GM23338 (cell line): ENCODE data around the gene MAOA. TPM values are rescaled to one million over a fixed set of nuclear protein-coding genes. Genes with fewer than 3 reads are reported as not detected.

Experiments
- ATAC-seq: fragments of 200-7000 bp; cut with Tn5 transposase; 3 replicates; pipeline ENCODE4 v1.9.1; 2020
- DNase-seq: peaks from one replicate; pipeline ENCODE4 v3.0.0-alpha.2; 2015; ENCODE audit warnings: low spot score
- H2AFZ ChIP-seq: fragments of 200-600 bp; sonication (generic); 2 replicates; pipeline ENCODE4 v1.8.0; 2016; ENCODE audit warnings: antibody characterized with exemption, mild to moderate bottlenecking, moderate library complexity
- H3F3A ChIP-seq: fragments of 200-600 bp; sonication (generic); replicated peaks from 2 replicates; pipeline ENCODE4 v1.8.0; 2017; ENCODE audit warnings: antibody characterized with exemption, mixed run types, low read depth
- H3K27ac ChIP-seq: fragments of 200-600 bp; sonication (generic); 2 replicates; pipeline ENCODE4 v1.6.1; 2016; ENCODE audit warnings: low read depth
- H3K27me3 ChIP-seq: fragments of 200-600 bp; sonication (generic); 2 replicates; pipeline ENCODE4 v1.8.0; 2016; ENCODE audit warnings: mild to moderate bottlenecking, mixed run types, moderate library complexity; ENCODE audit not compliant: insufficient read depth
- H3K36me3 ChIP-seq: fragments of 200-600 bp; sonication (generic); 2 replicates; pipeline ENCODE4 v1.8.0; 2016; ENCODE audit warnings: mild to moderate bottlenecking; ENCODE audit not compliant: insufficient read depth
- H3K4me1 ChIP-seq: fragments of 200-600 bp; sonication (generic); 2 replicates; pipeline ENCODE4 v1.8.0; 2016; ENCODE audit warnings: mild to moderate bottlenecking, moderate library complexity; ENCODE audit not compliant: insufficient read depth
- H3K4me2 ChIP-seq: fragments of 200-600 bp; sonication (generic); 2 replicates; pipeline ENCODE4 v1.7.1; 2017; ENCODE audit warnings: mixed run types
- H3K4me3 ChIP-seq: fragments of 200-600 bp; sonication (generic); 2 replicates; pipeline ENCODE4 v1.6.1; 2016; ENCODE audit warnings: mixed run types
- H3K79me2 ChIP-seq: fragments of 200-600 bp; sonication (generic); replicated peaks from 2 replicates; pipeline ENCODE4 v1.8.0; 2017; ENCODE audit warnings: mild to moderate bottlenecking; ENCODE audit not compliant: insufficient read depth
- H3K9me2 ChIP-seq: fragments of 200-600 bp; sonication (generic); 2 replicates; pipeline ENCODE4 v1.8.0; 2017; ENCODE audit not compliant: insufficient read depth
- H4K20me1 ChIP-seq: fragments of 200-600 bp; sonication (generic); replicated peaks from 2 replicates; pipeline ENCODE4 v1.8.0; 2017; ENCODE audit warnings: mild to moderate bottlenecking; ENCODE audit not compliant: insufficient read depth
- H3K27ac Mint-ChIP-seq: 2 replicates; pipeline ENCODE4 v1.8.0; 2020; ENCODE audit warnings: inconsistent platforms, mild to moderate bottlenecking, moderate library complexity, mixed read lengths
- H3K27me3 Mint-ChIP-seq: 3 replicates; pipeline ENCODE4 v1.8.0; 2022; ENCODE audit warnings: low read depth, mild to moderate bottlenecking, moderate library complexity, mixed read lengths, inconsistent platforms; ENCODE audit not compliant: insufficient read depth, poor library complexity
- H3K36me3 Mint-ChIP-seq: 3 replicates; pipeline ENCODE4 v1.8.0; 2021; ENCODE audit warnings: low read depth, mild to moderate bottlenecking, inconsistent platforms, moderate library complexity, mixed read lengths
- H3K4me1 Mint-ChIP-seq: 3 replicates; pipeline ENCODE4 v1.8.0; 2020; ENCODE audit warnings: mild to moderate bottlenecking, inconsistent platforms, mixed read lengths
- H3K4me3 Mint-ChIP-seq: 3 replicates; pipeline ENCODE4 v1.8.0; 2021; ENCODE audit warnings: moderate library complexity, mild to moderate bottlenecking, inconsistent platforms, mixed read lengths
- H3K9me3 Mint-ChIP-seq: 3 replicates; pipeline ENCODE4 v1.8.0; 2020; ENCODE audit warnings: moderate library complexity, mild to moderate bottlenecking, inconsistent platforms, mixed read lengths
- CREB1 ChIP-seq: fragments of 250-450 bp; sonication (Bioruptor Pico); IDR thresholded peaks from 2 replicates; pipeline ENCODE4 v1.5.0; 2020; ENCODE audit warnings: low read depth, mild to moderate bottlenecking, moderate library complexity
- EZH2 ChIP-seq: fragments of 200-600 bp; sonication (generic); IDR thresholded peaks from one replicate; pipeline ENCODE4 v1.8.0; 2017; ENCODE audit warnings: antibody characterized with exemption, mild to moderate bottlenecking, low read depth; ENCODE audit not compliant: unreplicated experiment
- EZH2phosphoT487 ChIP-seq: fragments of 200-600 bp; sonication (generic); IDR thresholded peaks from one replicate; pipeline ENCODE4 v1.8.1; 2018; ENCODE audit warnings: antibody characterized with exemption; ENCODE audit not compliant: unreplicated experiment
- JUNB ChIP-seq: IDR thresholded peaks from one replicate; pipeline ENCODE4 v1.6.1; 2016; ENCODE audit warnings: antibody characterized with exemption; ENCODE audit not compliant: unreplicated experiment
- NANOG ChIP-seq: IDR thresholded peaks from 2 replicates; pipeline ENCODE4 v1.6.1; 2016; ENCODE audit warnings: antibody characterized with exemption, borderline replicate concordance
- POLR2AphosphoS5 ChIP-seq: IDR thresholded peaks from 2 replicates; pipeline ENCODE4 v1.6.1; 2016; ENCODE audit warnings: antibody characterized with exemption, low read depth
- STAT1 ChIP-seq: IDR thresholded peaks from one replicate; pipeline ENCODE4 v1.6.1; 2016; ENCODE audit warnings: antibody characterized with exemption; ENCODE audit not compliant: unreplicated experiment
- ZNF114 ChIP-seq: fragments of 250-450 bp; sonication (Bioruptor Pico); IDR thresholded peaks from 2 replicates; pipeline ENCODE4 v1.5.0; 2020; ENCODE audit warnings: mild to moderate bottlenecking, moderate library complexity
- ZNF331 ChIP-seq: fragments of 250-450 bp; sonication (Bioruptor Pico); IDR thresholded peaks from 2 replicates; pipeline ENCODE4 v1.5.0; 2020; ENCODE audit warnings: low read depth, mild to moderate bottlenecking, moderate library complexity
- polyA plus RNA-seq: library from polyadenylated mRNA; unstranded; fragments of >200 nt; fragmentation: Nextera tagmentation; extraction: Ambion mirVana; gene quantifications from 2 replicates; pipeline ENCODE4 v1.2.1, GENCODE V29; 2016
- total RNA-seq: library from RNA; depleted of rRNA; stranded (reverse); fragments of >200 nt; shearing (Covaris generic); gene quantifications from 2 replicates; pipeline ENCODE4 v1.2.3, GENCODE V29; 2014
- TF ChIP-seq, protein P1 (sequence below), 2 experiments: fragments of 200-600 bp in 1 of 2; sonication (generic) in 1 of 2; conservative IDR thresholded peaks; 2 replicates each; pipeline versions ENCODE4 v1.5.1 to v1.6.1; 2016 to 2017; ENCODE audit warnings: antibody characterized with exemption in 2 of 2, low read depth in 2 of 2, mild to moderate bottlenecking in 2 of 2, moderate library complexity in 1 of 2
- TF ChIP-seq, protein P2 (sequence below): fragments of 250-450 bp; sonication (Bioruptor Pico); IDR thresholded peaks from 2 replicates; pipeline ENCODE4 v1.5.0; 2020; ENCODE audit warnings: mild to moderate bottlenecking, moderate library complexity
- TF ChIP-seq, protein P3 (sequence below): IDR thresholded peaks from 2 replicates; pipeline ENCODE4 v1.6.1; 2016; ENCODE audit warnings: antibody characterized with exemption
- TF ChIP-seq, protein P4 (sequence below): IDR thresholded peaks from one replicate; pipeline ENCODE4 v1.6.1; 2018; ENCODE audit warnings: antibody characterized with exemption; ENCODE audit not compliant: unreplicated experiment

The MAOA gene
- total and polyA plus RNA-seq, 2 experiments from 2014 or later, result 3.2 to 5.2 TPM

- Mint-ChIP-seq H3K36me3 (no peaks in the 10 kb centered on the region), H3K9me3 (no peaks in the 10 kb centered on the region), H3K27ac (0 out of 2 replicates have a peak overlapping the region, but pooled peaks have one; percentile 21), H3K27me3 (no peaks in the 10 kb centered on the region), H3K4me1 (peaks cover 6% of the 10 kb centered on the region; the same call in 2 of the 3 replicates), H3K4me3 (no peak overlapping the region)
- Histone ChIP-seq H3K79me2 (no peaks in the 10 kb centered on the region), H3K27me3 (no peaks in the 10 kb centered on the region), H3F3A (no peaks in the 10 kb centered on the region), H3K36me3 (no peaks in the 10 kb centered on the region), H2AFZ (no peak overlapping the region), H3K4me1 (no peaks in the 10 kb centered on the region), H3K9me2 (no peaks in the 10 kb centered on the region), H3K27ac (no peak overlapping the region), H3K4me2 (no peak overlapping the region), H4K20me1 (no peaks in the 10 kb centered on the region), H3K4me3 (no peak overlapping the region)
- no peak for ATAC-seq
- no peak for DNase-seq
- TF ChIP-seq JUNB, result no peak
- TF ChIP-seq, protein P1, sequence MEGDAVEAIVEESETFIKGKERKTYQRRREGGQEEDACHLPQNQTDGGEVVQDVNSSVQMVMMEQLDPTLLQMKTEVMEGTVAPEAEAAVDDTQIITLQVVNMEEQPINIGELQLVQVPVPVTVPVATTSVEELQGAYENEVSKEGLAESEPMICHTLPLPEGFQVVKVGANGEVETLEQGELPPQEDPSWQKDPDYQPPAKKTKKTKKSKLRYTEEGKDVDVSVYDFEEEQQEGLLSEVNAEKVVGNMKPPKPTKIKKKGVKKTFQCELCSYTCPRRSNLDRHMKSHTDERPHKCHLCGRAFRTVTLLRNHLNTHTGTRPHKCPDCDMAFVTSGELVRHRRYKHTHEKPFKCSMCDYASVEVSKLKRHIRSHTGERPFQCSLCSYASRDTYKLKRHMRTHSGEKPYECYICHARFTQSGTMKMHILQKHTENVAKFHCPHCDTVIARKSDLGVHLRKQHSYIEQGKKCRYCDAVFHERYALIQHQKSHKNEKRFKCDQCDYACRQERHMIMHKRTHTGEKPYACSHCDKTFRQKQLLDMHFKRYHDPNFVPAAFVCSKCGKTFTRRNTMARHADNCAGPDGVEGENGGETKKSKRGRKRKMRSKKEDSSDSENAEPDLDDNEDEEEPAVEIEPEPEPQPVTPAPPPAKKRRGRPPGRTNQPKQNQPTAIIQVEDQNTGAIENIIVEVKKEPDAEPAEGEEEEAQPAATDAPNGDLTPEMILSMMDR (conservative IDR thresholded peaks at IDR 0.05; ENCODE audit: low read depth in 2 of 2), result no peak
- TF ChIP-seq, protein P2, sequence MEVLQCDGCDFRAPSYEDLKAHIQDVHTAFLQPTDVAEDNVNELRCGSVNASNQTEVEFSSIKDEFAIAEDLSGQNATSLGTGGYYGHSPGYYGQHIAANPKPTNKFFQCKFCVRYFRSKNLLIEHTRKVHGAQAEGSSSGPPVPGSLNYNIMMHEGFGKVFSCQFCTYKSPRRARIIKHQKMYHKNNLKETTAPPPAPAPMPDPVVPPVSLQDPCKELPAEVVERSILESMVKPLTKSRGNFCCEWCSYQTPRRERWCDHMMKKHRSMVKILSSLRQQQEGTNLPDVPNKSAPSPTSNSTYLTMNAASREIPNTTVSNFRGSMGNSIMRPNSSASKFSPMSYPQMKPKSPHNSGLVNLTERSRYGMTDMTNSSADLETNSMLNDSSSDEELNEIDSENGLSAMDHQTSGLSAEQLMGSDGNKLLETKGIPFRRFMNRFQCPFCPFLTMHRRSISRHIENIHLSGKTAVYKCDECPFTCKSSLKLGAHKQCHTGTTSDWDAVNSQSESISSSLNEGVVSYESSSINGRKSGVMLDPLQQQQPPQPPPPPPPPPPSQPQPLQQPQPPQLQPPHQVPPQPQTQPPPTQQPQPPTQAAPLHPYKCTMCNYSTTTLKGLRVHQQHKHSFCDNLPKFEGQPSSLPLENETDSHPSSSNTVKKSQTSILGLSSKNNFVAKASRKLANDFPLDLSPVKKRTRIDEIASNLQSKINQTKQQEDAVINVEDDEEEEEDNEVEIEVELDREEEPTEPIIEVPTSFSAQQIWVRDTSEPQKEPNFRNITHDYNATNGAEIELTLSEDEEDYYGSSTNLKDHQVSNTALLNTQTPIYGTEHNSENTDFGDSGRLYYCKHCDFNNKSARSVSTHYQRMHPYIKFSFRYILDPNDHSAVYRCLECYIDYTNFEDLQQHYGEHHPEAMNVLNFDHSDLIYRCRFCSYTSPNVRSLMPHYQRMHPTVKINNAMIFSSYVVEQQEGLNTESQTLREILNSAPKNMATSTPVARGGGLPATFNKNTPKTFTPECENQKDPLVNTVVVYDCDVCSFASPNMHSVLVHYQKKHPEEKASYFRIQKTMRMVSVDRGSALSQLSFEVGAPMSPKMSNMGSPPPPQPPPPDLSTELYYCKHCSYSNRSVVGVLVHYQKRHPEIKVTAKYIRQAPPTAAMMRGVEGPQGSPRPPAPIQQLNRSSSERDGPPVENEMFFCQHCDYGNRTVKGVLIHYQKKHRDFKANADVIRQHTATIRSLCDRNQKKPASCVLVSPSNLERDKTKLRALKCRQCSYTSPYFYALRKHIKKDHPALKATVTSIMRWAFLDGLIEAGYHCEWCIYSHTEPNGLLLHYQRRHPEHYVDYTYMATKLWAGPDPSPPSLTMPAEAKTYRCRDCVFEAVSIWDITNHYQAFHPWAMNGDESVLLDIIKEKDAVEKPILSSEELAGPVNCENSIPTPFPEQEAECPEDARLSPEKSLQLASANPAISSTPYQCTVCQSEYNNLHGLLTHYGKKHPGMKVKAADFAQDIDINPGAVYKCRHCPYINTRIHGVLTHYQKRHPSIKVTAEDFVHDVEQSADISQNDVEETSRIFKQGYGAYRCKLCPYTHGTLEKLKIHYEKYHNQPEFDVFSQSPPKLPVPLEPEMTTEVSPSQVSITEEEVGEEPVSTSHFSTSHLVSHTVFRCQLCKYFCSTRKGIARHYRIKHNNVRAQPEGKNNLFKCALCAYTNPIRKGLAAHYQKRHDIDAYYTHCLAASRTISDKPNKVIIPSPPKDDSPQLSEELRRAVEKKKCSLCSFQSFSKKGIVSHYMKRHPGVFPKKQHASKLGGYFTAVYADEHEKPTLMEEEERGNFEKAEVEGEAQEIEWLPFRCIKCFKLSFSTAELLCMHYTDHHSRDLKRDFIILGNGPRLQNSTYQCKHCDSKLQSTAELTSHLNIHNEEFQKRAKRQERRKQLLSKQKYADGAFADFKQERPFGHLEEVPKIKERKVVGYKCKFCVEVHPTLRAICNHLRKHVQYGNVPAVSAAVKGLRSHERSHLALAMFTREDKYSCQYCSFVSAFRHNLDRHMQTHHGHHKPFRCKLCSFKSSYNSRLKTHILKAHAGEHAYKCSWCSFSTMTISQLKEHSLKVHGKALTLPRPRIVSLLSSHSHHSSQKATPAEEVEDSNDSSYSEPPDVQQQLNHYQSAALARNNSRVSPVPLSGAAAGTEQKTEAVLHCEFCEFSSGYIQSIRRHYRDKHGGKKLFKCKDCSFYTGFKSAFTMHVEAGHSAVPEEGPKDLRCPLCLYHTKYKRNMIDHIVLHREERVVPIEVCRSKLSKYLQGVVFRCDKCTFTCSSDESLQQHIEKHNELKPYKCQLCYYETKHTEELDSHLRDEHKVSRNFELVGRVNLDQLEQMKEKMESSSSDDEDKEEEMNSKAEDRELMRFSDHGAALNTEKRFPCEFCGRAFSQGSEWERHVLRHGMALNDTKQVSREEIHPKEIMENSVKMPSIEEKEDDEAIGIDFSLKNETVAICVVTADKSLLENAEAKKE, result no peak
- TF ChIP-seq CREB1 (CRISPR knock-in tag), result no peak
- TF ChIP-seq POLR2AphosphoS5, result no peak
- TF ChIP-seq EZH2phosphoT487, result no peak
- TF ChIP-seq NANOG, result no peak
- TF ChIP-seq, protein P3, sequence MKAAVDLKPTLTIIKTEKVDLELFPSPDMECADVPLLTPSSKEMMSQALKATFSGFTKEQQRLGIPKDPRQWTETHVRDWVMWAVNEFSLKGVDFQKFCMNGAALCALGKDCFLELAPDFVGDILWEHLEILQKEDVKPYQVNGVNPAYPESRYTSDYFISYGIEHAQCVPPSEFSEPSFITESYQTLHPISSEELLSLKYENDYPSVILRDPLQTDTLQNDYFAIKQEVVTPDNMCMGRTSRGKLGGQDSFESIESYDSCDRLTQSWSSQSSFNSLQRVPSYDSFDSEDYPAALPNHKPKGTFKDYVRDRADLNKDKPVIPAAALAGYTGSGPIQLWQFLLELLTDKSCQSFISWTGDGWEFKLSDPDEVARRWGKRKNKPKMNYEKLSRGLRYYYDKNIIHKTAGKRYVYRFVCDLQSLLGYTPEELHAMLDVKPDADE, result no peak
- no peak for TF ChIP-seq STAT1
- TF ChIP-seq ZNF114 (CRISPR knock-in tag), result no peak
- TF ChIP-seq, protein P4, sequence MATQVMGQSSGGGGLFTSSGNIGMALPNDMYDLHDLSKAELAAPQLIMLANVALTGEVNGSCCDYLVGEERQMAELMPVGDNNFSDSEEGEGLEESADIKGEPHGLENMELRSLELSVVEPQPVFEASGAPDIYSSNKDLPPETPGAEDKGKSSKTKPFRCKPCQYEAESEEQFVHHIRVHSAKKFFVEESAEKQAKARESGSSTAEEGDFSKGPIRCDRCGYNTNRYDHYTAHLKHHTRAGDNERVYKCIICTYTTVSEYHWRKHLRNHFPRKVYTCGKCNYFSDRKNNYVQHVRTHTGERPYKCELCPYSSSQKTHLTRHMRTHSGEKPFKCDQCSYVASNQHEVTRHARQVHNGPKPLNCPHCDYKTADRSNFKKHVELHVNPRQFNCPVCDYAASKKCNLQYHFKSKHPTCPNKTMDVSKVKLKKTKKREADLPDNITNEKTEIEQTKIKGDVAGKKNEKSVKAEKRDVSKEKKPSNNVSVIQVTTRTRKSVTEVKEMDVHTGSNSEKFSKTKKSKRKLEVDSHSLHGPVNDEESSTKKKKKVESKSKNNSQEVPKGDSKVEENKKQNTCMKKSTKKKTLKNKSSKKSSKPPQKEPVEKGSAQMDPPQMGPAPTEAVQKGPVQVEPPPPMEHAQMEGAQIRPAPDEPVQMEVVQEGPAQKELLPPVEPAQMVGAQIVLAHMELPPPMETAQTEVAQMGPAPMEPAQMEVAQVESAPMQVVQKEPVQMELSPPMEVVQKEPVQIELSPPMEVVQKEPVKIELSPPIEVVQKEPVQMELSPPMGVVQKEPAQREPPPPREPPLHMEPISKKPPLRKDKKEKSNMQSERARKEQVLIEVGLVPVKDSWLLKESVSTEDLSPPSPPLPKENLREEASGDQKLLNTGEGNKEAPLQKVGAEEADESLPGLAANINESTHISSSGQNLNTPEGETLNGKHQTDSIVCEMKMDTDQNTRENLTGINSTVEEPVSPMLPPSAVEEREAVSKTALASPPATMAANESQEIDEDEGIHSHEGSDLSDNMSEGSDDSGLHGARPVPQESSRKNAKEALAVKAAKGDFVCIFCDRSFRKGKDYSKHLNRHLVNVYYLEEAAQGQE, result no peak
- TF ChIP-seq EZH2, result no peak
- no peak for TF ChIP-seq ZNF331 (CRISPR knock-in tag)
These were observed 46.0 kb downstream of the MAOA start for GRCh38 chrX:43702079-43702524.
